Suppressor macrophage (primary cell): ENCODE measurements around the gene ACACB.

Experiments
- DNase-seq, 4 experiments: peaks; one replicate each; pipeline ENCODE4 v3.0.0-alpha.2; 2020 to 2022

ACACB gene

GRCh38 chr12:109308534-109309380 lies 192.4 kb downstream of the ACACB start, which contains the start of gene FOXN4:
TSS of gene FOXN4 (minus strand) at chr12:109309284. CDS start at chr12:109308321, 963 bp downstream.
- DNase-seq, result no peak

DNA sequence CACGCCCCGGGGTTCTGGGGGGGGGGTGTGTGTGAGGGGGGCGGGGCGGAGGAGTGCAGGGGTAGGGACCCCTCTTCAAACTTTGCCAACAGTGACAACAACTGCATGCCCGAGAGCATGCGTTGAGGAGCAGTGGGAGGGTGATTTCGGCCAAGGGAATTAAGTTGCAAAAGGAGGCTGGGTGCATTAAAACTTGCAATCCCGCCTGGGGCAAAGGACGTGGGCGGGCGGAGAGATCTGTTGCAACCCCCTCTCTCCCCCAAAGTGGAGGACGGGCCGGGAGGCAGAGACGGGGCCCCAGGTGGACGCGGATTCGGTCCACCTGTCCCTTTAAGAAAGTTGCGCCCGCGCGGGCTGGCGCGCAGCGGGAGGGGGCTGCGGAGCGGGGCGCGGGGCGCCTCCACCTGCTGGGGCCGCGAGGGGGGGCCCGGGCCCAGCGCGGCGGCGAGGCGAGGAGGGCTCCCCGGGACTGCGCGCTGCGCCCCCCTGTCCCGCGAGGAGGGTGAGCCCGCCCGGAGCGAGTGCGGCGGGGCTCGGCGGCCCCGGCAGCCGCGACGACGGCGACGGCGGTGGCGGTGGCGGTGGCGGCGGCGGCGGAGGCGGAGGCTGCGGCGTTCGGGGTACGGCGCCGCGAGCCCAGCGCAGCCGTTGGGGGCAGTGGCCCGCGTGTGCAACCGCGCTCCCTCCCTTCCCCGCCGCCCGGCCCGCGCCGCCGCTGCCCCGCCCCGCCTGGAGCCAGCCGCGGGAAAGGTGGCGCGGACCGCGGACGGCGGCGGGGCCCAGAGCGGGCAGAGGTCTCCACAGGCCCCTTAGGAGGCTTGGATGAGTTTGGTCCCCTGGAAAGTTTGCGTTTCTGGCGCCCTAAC lies 193.2 kb downstream of the ACACB start:
- DNase-seq, result peak in 2 of 4 experiments; percentile 17 to 20

GRCh38 chr12:109310247-109311125 lies 194.1 kb downstream of the ACACB start:
- no peak for DNase-seq
